ENCODE measurements around the gene VPS37B.
"Not testable (repeated sequence)": the region's sequence is repeated elsewhere in the genome, so short reads cannot be mapped to it uniquely, and the experiment has no call there.

The VPS37B gene

DNA sequence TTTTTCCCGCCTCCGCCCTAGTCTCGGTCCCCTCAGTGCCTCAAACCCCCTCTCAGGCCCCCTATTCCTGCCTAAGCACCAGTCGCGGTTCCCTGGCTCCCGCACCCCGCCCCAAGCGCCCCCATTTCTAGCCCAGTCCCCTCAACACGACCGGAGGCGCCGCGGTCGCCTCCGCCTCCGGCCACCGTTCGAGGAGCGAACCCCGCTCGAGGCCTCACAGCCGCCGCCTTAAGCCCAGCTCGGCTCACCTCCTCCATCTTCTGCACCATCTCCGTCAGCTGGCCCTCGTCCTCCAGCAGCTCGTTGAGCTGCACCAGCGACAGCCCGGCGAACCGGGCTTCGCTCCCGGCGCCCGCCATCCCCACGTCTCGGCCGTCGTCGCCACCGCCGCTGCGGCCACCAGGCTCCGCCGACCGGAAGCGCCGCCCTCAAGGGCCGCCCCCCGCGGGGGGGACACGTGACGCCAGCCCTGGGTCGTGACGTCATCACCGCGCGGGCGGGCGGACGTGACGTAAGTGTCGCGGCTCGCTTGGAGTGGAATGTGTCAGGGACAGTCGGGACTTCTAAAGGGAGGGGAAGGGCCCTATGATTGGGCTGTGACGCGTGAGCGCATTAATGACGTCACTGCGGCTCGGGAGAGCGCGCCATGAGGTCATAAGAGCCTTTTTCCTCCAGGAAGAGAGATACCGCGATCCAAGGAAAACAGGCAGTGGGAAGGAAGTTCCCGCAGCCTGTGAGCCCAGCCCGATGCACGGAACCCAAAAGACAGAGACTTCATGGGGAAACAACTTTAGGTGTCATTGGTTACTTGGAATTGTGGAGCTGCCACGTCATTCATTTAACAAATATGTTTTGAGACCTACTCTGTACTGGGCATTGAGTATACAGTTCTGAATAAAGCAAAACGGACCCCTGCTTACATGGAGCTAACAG lies at the start of gene VPS37B:
VPS37B (minus strand) TSS at position 421 of the 933 bp plus-strand sequence; CDS start at position 359, 62 bp downstream.
- peak; percentile 37 to 84 for DNase-seq

DNA sequence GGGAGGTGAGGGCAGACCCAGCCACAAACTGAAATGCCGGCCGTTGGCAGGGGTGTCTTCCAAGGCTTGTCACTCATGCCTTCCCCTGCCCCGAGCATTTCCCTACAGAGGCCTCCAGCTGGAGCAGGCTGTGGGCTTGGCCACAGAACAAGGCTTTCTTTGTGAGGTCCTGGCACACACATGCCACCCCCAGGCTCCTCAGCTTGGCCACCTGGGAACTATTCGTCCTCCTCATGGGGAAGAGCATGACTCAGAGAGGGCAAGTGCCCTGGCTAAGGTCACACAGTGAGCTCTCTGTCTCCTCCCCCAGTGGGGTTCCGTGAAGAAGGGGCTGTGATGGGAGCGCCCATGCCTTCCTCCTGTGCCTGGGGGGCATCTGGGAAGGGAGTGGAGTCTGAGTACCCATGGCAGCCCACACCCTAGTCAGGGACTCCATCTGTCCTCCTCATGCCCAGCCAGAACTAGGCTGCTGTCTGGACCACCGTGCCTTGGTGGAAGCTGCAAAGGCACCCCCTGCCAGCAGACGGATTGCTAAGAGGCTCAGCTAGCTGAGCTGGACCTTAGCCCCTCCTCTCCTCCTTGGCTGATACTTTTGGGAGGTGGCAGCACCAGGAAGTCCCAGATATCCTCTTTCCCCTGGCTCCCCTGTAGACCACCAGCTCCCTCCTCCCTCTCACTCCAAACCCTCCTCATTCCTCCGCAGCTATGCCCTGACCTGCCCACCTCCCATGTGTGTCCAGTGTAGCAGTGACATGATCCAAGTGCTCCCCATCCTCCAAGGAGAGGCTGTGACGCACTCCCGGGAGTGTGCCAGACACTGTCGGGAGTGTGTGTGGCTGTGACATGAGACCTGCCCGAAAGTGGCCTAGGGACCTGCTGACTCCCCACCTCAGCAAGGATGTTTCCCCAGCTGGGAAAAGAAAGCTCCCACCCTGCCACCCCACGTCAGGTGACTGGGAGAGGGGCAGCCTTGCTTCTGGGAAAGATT lies 49.0 kb upstream of the VPS37B start:
- DNase-seq = no peak

- DNase-seq = no peak
Measured at GRCh38 chr12:122943196-122943595, 47.3 kb upstream of the VPS37B start.

DNA sequence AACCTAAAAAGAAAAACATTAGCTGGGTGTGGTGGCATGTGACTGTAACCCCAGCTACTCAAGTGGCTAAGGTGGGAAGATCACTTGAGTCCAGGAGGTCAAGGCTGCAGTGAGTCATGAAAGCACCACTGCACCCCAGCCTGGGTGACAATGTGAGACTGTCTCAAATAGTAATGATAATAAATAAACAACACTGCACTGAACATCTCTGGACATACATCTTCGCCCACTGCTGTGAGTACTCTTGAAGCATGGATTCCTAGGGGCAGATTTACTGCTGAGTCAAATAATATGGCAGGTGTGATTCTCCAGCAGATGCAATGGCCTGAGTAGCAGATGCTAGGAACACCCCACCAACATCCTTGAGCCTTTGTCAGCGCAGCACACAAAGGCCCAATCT lies 46.7 kb upstream of the VPS37B start:
- no peak for DNase-seq

DNA sequence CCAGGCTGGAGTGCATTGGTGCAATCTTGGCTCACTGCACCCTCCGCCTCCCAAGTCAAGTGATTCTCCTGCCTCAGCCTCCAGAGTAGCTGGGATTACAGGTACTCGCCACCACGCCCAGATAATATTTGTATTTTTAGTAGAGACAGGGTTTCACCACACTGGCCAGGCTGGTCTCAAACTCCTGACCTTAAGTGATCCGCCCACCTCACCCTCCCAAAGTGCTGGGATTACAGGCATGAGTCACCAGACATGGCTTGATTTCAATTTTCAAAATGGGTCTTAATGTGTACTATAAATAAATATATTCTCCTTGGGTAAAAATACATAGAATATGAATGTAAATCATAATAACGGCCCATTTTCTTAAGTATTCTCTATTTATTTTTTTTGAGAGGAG lies 45.4 kb upstream of the VPS37B start:
- not testable (repeated sequence) for DNase-seq

- no peak for DNase-seq
Measured at GRCh38 chr12:122939125-122939524, 43.2 kb upstream of the VPS37B start.

DNA sequence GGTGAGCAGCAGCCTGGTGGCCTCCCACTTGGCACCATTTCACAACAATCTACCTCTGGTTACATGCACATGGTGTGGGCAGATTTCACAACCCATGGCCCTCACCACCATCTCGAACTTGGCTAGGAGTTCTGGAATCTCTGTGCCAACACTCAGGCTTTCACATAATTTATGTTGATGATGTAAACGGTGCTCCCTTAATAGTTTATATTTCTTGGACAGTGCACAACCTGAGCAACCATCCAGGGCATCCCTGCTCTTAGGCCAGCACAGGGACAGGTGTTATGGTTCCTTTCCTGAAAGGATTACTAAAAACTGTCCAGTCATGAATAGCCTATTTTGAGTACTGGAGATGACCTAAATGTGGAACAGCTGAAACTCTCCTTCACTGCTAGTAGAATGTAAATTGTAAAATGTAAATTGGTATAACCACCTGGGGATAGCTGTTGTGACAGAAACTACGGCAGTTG lies 41.7 kb upstream of the VPS37B start:
- no peak for DNase-seq

- no peak for DNase-seq
Measured at GRCh38 chr12:122935318-122935717, 39.4 kb upstream of the VPS37B start.

DNA sequence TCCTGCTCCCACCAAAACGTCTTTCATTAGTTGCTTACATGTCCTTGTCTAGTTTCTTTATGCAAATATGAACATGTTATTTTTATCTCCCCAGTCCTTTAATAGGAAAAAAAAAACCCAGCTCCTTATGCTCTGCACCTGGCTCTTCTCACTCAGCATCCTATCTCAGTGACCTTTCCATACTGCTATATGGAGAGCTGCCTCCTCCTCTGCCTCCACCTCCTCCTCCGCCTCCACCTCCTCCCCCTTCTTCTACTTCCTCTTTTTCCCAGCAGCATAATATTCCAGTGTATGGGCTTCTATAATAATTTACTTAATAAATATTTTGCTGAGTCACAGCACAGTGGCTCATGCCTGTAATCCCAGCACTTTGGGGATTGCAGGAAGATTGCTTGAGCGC lies 38.8 kb upstream of the VPS37B start:
- DNase-seq = no peak

DNA sequence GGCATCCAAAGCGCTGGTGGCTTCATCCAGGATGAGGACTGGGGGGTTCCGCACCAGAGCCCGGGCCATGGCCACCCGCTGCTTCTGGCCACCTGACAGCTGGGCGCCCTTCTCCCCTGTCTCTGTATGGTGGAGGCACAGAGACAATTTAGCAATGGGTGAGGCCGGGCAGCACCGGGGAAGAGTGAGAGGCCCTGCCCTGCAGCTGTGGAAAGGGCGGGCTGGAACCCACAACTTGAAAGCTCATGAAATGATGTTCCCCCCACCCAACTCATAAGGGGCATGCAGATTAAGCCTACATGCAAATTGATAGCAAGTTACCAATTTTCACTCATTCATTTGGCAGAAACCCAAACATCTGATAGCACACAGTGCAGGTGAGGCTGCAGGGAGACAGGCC lies 36.3 kb upstream of the VPS37B start:
- no peak for DNase-seq

GRCh38 chr12:122929812-122930211 lies 33.9 kb upstream of the VPS37B start:
- no peak for DNase-seq

DNA sequence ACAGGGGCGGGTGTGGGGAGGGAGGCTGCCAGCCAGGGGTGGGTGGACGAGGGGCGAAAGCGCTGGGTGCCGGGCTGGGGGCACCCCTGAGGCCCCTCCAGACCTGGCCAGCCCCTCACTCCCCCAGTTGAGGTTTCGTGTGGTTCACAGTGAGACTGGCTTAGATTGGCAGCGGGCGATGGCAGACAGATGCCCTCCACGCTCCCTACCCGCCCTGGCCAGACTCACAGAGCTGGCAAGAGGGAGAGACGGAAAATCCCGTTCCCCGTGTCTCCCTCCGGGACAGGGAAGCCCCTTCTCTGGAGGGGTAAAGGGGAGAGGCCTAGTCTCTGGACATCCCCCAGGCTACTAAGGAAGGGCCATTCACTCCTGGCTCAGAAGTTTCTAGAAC lies 33.2 kb upstream of the VPS37B start:
- no peak for DNase-seq

- no peak for DNase-seq
Measured at GRCh38 chr12:122928404-122929147, 32.7 kb upstream of the VPS37B start.

GRCh38 chr12:122927756-122928403 lies 32.0 kb upstream of the VPS37B start:
- DNase-seq = no peak

DNA sequence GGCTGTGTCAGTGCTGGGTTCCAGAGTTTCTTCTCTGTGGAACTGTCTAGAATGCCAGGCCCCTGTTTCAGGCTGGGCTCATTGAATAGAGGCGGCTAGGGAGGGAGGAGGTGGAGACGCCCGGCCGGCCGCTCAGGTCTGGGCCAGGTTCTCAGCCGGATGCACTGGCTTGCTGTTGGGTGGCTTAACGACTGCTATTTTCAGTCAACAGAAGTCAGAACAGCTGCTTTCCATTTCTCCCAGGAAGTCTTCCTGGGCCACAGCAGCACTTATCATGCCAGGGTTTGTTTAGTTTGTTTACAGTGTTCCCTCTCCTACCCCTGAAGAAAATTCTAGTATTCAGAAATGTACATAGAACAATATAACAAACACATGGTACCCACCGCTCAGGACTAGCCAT lies 26.0 kb upstream of the VPS37B start:
- DNase-seq = no peak

- DNase-seq = no peak
Measured at GRCh38 chr12:122920687-122921086, 24.8 kb upstream of the VPS37B start.

DNA sequence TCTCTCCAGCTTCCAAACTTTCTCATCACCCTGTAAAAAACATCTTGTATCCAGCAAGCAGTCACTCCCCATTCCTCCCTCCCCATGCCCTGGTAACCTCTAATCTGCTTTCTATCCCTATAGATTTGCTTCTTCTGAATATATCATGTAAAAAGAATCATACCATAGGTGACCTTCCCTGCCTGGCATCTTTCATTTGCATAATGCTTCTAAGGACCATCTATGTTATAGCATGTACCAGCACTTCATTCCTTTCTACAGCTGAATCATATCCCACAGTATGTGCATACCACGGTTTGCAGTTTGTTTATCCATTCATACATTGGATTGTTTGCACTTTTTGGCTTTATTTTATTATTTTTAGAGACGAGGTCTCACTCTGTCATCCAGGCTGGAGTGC lies 22.9 kb upstream of the VPS37B start:
- no peak for DNase-seq

DNA sequence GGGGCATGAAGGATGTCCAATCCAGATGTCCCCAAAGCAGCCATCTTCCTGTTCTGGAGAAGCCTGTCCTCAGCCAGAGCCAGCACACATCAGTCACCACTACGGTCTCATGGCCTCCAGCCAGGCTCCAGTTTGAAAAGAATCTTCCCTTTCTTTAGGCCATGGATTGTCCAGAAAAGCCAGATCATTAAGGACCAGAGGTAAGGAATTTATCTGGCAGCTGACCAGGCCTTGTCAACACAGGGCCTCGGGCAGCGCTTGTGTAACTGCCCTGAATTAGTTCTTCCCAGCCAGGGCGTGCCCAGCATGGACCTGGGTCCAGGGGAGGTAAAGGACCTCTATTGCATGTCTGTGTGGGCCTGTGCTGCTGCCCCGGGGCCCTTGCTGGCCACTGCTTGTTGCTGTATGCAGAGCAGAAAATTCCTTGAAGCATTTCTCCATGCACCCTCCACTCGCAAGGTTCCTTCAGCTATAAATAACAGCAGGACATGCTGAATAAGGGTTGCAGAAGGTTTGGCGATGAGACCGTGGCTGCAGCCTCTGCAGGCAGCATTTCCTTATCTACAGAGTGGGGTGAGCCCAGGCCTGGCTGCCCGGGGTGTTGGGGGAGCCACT lies 21.7 kb upstream of the VPS37B start:
- no peak for DNase-seq

DNA sequence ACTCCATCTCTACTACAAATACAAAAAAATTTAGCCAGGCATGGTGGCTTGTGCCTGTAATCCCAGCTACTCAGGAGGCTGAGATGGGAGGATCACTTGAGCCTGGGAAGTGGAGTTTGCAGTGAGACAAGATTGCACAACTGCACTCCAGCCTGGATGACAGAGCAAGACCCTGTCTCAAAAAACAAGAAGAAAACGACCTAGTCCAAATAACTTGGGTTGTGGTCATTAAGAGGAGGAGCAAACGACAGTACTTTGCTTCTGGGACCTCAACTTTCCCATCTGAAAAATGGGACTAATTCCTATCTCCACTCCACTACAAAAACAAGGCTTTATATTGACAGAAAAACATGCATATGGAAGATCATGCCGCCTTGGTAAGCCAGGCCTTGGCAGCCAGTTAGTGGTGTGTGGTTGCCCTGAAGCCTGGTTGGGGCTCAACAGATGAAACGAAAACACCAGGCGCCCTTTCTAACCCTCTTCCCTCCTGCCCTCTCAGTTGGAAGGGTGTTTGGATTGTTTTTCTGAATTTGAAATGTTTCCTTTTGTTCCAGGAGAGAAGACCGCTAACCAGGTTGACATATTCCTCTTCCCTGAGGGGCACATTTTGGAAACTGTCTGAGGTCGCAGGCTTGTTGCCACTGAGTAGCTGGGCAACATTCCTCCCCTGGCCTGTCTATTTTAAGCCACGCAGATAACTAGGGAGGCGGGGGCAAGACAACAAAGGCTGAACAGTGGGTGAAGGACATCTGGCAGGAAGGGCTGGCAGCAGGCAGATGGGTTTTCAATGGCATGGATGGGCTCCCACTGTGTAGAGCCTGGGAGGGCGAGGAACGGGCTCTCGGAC lies 13.7 kb upstream of the VPS37B start:
- DNase-seq = no peak

GRCh38 chr12:122908915-122909314 lies 13.0 kb upstream of the VPS37B start:
- no peak for DNase-seq

- not testable (repeated sequence) for DNase-seq
Measured at GRCh38 chr12:122905258-122905657, 9.3 kb upstream of the VPS37B start.

Data from bone marrow (tissue), 2 donors.